ENCODE measurements around the gene TGM3.

The TGM3 gene

DNA sequence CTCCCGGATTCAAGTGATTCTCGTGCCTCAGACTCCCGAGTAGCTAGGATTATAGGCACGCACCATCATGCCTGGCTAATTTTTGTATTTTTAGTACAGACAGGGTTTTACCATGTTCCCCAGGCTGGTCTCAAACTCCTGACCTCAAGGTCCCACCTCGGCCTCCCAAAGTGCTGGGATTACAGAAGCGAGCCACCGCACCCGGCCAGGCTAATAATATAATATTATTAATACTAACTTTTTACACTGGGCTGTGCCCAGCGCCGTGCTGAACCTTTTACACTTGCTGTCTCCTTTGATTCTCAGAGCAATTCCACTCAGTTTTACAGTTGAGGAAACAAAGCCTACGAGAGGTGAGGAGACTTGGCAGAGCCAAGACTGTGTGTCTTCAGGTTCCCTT, 2.3 kb upstream of the TGM3 start:
- TF ChIP-seq, protein P1, sequence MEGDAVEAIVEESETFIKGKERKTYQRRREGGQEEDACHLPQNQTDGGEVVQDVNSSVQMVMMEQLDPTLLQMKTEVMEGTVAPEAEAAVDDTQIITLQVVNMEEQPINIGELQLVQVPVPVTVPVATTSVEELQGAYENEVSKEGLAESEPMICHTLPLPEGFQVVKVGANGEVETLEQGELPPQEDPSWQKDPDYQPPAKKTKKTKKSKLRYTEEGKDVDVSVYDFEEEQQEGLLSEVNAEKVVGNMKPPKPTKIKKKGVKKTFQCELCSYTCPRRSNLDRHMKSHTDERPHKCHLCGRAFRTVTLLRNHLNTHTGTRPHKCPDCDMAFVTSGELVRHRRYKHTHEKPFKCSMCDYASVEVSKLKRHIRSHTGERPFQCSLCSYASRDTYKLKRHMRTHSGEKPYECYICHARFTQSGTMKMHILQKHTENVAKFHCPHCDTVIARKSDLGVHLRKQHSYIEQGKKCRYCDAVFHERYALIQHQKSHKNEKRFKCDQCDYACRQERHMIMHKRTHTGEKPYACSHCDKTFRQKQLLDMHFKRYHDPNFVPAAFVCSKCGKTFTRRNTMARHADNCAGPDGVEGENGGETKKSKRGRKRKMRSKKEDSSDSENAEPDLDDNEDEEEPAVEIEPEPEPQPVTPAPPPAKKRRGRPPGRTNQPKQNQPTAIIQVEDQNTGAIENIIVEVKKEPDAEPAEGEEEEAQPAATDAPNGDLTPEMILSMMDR (IDR thresholded peaks at IDR 0.05; ENCODE audit: borderline replicate concordance, insufficient read depth, low read depth, low read length): no peak
- H3K4me3 ChIP-seq (ENCODE audit: low read depth, low read length): no peak overlapping the region

DNA sequence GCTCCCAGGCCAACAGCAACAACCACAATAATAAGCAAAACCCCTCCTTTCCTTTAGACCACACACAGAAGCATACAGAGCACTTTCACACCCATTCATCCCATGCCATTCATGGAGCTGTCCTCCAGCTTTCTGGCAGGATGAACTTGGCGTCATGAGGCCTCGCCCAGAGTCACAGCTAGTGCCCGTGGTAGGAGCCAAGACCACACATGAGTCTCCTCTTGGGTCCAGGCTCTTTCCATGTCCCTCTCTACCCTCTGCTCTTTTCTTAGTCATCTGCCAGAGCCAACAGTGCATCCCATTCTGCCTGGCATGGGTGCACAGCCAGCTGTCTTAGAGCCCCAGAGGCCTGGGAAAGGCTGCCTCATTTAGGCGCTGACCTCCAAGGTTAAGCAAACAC, 1.8 kb upstream of the TGM3 start:
- TF ChIP-seq, protein P1 (IDR thresholded peaks at IDR 0.05; ENCODE audit: borderline replicate concordance, insufficient read depth, low read depth, low read length): no peak
- H3K4me3 ChIP-seq (ENCODE audit: low read depth, low read length): no peak overlapping the region

DNA sequence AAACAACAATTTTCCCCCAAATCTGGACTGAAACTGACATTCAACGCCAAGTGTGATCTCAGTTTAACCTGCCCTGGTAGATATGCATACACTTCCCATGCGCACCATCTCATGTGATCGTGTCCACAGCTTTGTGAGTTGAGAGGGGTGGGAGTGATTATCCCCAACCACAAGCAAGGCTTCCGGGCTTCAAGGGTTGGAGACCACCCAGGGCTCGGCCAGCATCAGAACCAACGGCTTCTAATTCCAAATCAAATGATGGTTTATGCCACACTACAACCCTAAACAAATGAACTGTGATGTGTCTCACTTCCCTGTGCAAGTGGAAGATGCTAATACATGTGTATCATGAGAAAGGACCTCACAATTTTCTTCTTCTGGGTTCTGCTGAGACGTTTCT, 515 bp upstream of the TGM3 start:
- H3K4me3 ChIP-seq (ENCODE audit: low read depth, low read length): no peak overlapping the region
- TF ChIP-seq, protein P1 (IDR thresholded peaks at IDR 0.05; ENCODE audit: borderline replicate concordance, insufficient read depth, low read depth, low read length): no peak

DNA sequence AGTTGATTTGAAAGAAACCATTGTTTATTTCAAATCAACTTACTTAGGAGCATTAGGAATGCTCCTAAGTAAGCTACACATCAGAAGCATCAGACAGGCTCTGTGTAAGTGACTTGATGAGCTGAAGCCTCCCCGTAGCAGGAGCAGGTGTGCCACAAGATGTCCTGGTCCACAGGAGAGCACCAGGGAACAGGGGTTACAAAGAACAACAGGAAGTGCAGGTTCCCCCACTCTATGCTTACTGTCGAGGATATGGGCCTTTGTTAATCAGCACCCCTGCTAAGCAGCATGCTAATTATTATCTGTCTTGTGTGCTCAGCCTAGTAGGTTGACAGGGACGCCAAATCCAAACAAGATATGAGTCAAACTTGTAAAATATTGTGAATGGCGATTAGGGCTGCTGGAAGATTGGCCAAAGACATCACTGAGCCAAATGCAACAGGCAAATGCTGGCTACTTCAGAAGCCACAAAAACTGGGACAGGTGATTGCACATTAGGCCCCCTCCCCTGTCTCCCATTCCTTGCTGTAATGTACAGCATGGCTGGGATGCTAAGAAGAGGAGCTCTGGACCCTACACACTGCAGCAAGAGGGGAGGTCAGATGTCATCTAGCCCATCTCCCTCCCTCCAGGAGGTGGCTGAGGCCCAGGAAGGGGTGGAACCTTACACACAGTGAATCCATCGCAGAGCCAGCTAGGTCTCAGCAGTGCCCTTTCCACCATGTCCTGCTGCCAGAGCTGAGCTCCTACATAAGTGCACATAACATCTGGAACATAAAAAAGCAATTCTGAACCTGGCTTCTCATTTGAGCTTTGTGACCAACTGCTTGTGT, 939 bp downstream of the TGM3 start:
- TF ChIP-seq, protein P1 (IDR thresholded peaks at IDR 0.05; ENCODE audit: borderline replicate concordance, insufficient read depth, low read depth, low read length): no peak
- no peak overlapping the region for H3K4me3 ChIP-seq (ENCODE audit: low read depth, low read length)

DNA sequence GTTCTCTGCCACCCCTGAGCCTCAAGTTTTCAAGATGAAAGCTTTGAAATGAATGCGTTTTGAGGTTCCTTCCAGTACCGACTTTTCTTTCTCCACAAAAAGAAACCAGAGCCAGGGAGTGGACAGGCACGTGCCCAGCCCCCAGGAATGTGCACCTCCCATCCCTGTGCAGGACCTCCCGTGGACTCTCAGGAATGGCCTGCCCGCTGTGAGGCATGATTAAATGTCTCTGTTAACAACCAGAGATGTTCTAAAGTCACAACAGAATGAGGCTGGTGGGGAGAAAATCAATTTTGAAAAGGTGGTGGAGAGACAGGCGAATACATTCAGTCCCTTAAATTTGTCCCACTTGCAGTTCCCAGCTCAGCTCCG, 1.5 kb downstream of the TGM3 start:
- H3K4me3 ChIP-seq (ENCODE audit: low read depth, low read length): no peak overlapping the region
- TF ChIP-seq, protein P1 (IDR thresholded peaks at IDR 0.05; ENCODE audit: borderline replicate concordance, insufficient read depth, low read depth, low read length): no peak

GRCh38 chr20:2298116-2298515, 2.3 kb downstream of the TGM3 start:
- H3K4me3 ChIP-seq (ENCODE audit: low read depth, low read length): no peak overlapping the region
- TF ChIP-seq, protein P1 (IDR thresholded peaks at IDR 0.05; ENCODE audit: borderline replicate concordance, insufficient read depth, low read depth, low read length): no peak

DNA sequence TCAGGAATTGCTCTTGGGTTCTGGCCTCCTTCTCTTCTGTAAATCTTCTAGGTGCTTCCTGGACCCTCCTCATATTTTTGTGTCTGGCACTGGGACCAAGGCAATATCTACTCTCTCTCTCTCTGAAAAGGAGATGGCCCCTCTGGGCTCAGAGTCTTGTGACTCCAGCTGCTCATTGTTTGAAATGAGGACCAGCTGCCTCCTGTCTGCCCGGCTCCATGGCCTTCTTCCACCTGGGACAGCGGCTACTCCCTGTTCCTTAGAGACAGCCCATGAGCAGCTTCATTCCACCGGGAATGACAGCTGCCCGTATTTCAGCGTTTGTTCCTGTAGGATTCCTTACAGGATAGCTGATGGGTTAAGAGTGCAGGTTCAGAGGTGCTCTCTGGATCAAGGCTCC, 2.9 kb downstream of the TGM3 start:
- H3K4me3 ChIP-seq (ENCODE audit: low read depth, low read length): no peak overlapping the region
- TF ChIP-seq, protein P1 (IDR thresholded peaks at IDR 0.05; ENCODE audit: borderline replicate concordance, insufficient read depth, low read depth, low read length): no peak
